H9 (cell line): ENCODE measurements around the gene FATE1. TPM values are rescaled to one million over a fixed set of nuclear protein-coding genes. Genes with fewer than 3 reads are reported as not detected.

Source experiments
- DNase-seq: peaks from one replicate; pipeline ENCODE4 v3.0.0-alpha.2; 2017
- H2AFZ ChIP-seq: one replicate; pipeline ENCODE4 v1.6.1; 2013; ENCODE audit warnings: mild to moderate bottlenecking, low read length, control low read depth, moderate library complexity
- H2AK5ac ChIP-seq: 2 replicates; pipeline ENCODE4 v1.6.1; 2013; ENCODE audit warnings: low read length, control low read depth, mixed read lengths; ENCODE audit not compliant: insufficient read length
- H2BK120ac ChIP-seq: one replicate; pipeline ENCODE4 v1.6.1; 2013; ENCODE audit warnings: low read depth, mild to moderate bottlenecking, low read length, control low read depth, inconsistent platforms; ENCODE audit not compliant: poor library complexity, severe bottlenecking
- H2BK12ac ChIP-seq: 2 replicates; pipeline ENCODE4 v1.6.1; 2013; ENCODE audit warnings: low read length, control low read depth, mixed read lengths, low read depth; ENCODE audit not compliant: insufficient read length
- H2BK15ac ChIP-seq: 2 replicates; pipeline ENCODE4 v1.6.1; 2013; ENCODE audit warnings: low read depth, low read length, control low read depth
- H2BK20ac ChIP-seq: one replicate; pipeline ENCODE4 v1.6.1; 2013; ENCODE audit warnings: low read depth, mild to moderate bottlenecking, low read length, control low read depth, inconsistent platforms; ENCODE audit not compliant: poor library complexity, severe bottlenecking
- H2BK5ac ChIP-seq: 2 replicates; pipeline ENCODE4 v1.6.1; 2013; ENCODE audit warnings: low read length, control low read depth, mixed read lengths; ENCODE audit not compliant: insufficient read length
- H3K14ac ChIP-seq: 2 replicates; pipeline ENCODE4 v1.6.1; 2013; ENCODE audit warnings: low read length, control low read depth; ENCODE audit not compliant: insufficient read depth
- H3K18ac ChIP-seq: 2 replicates; pipeline ENCODE4 v1.6.1; 2013; ENCODE audit warnings: low read depth, mild to moderate bottlenecking, mixed read lengths, low read length, control low read depth; ENCODE audit not compliant: insufficient read length
- H3K23ac ChIP-seq: 2 replicates; pipeline ENCODE4 v1.6.1; 2013; ENCODE audit warnings: low read length, control low read depth, mixed read lengths, low read depth; ENCODE audit not compliant: insufficient read length
- H3K23me2 ChIP-seq: 2 replicates; pipeline ENCODE4 v1.6.1; 2013; ENCODE audit warnings: low read depth, mild to moderate bottlenecking, mixed read lengths, low read length, control low read depth; ENCODE audit not compliant: insufficient read length, poor library complexity, severe bottlenecking
- H3K27ac ChIP-seq: 2 replicates; pipeline ENCODE4 v1.5.1; 2013; ENCODE audit warnings: low read length, control low read depth, mixed read lengths, low read depth; ENCODE audit not compliant: insufficient read length
- H3K27me3 ChIP-seq: 2 replicates; pipeline ENCODE4 v1.6.1; 2013; ENCODE audit warnings: low read length, control low read depth, inconsistent platforms; ENCODE audit not compliant: insufficient read depth
- H3K4ac ChIP-seq: 2 replicates; pipeline ENCODE4 v1.6.1; 2013; ENCODE audit warnings: low read depth, mild to moderate bottlenecking, control low read depth, inconsistent platforms, low read length, moderate library complexity
- H3K4me1 ChIP-seq: 2 replicates; pipeline ENCODE4 v1.6.1; 2013; ENCODE audit warnings: low read length, control low read depth, inconsistent platforms; ENCODE audit not compliant: insufficient read depth
- H3K4me2 ChIP-seq: 2 replicates; pipeline ENCODE4 v1.6.1; 2013; ENCODE audit warnings: low read length, control low read depth, mixed read lengths; ENCODE audit not compliant: insufficient read length, insufficient read depth
- H3K56ac ChIP-seq: 2 replicates; pipeline ENCODE4 v1.6.1; 2013; ENCODE audit warnings: low read depth, mild to moderate bottlenecking, mixed read lengths, low read length, control low read depth; ENCODE audit not compliant: insufficient read length
- H3K79me1 ChIP-seq: 2 replicates; pipeline ENCODE4 v1.6.1; 2013; ENCODE audit warnings: low read depth, mild to moderate bottlenecking, moderate library complexity, low read length, control low read depth, inconsistent platforms; ENCODE audit not compliant: insufficient read depth, poor library complexity, severe bottlenecking
- H3K79me2 ChIP-seq: 2 replicates; pipeline ENCODE4 v1.6.1; 2013; ENCODE audit warnings: low read length, control low read depth, inconsistent platforms; ENCODE audit not compliant: insufficient read depth
- H3K9ac ChIP-seq: 2 replicates; pipeline ENCODE4 v1.6.1; 2013; ENCODE audit warnings: low read length, control low read depth, mixed read lengths; ENCODE audit not compliant: insufficient read length; ENCODE audit errors: extremely low read depth
- H3K9me3 ChIP-seq: one replicate; pipeline ENCODE4 v1.6.1; 2013; ENCODE audit warnings: low read depth, low read length, inconsistent platforms; ENCODE audit not compliant: control insufficient read depth
- H3T11ph ChIP-seq: one replicate; pipeline ENCODE4 v1.6.1; 2013; ENCODE audit warnings: mild to moderate bottlenecking, low read length, control low read depth, inconsistent platforms
- H4K20me1 ChIP-seq: one replicate; pipeline ENCODE4 v1.6.1; 2013; ENCODE audit not compliant: control insufficient read depth, insufficient read length, insufficient read depth
- H4K5ac ChIP-seq: 2 replicates; pipeline ENCODE4 v1.6.1; 2013; ENCODE audit warnings: low read depth, mild to moderate bottlenecking, mixed read lengths, low read length, control low read depth; ENCODE audit not compliant: insufficient read length
- H4K8ac ChIP-seq: replicated peaks from 2 replicates; pipeline ENCODE4 v1.6.1; 2013; ENCODE audit warnings: low read length, control low read depth, mixed read lengths, low read depth; ENCODE audit not compliant: insufficient read length
- H4K91ac ChIP-seq: 2 replicates; pipeline ENCODE4 v1.6.1; 2013; ENCODE audit warnings: low read depth, mild to moderate bottlenecking, moderate library complexity, mixed read lengths, low read length, control low read depth; ENCODE audit not compliant: insufficient read length
- H3K27ac Mint-ChIP-seq, 3 experiments: 2 replicates in 2 of 3; 3 replicates in 1 of 3; pipeline ENCODE4 v1.8.0; 2020 to 2021; ENCODE audit warnings: mixed read lengths in 3 of 3, mild to moderate bottlenecking in 1 of 3, moderate library complexity in 1 of 3
- H3K27me3 Mint-ChIP-seq: 2 replicates; pipeline ENCODE4 v1.8.0; 2021; ENCODE audit warnings: low read depth, mild to moderate bottlenecking, moderate library complexity, mixed read lengths
- H3K36me3 Mint-ChIP-seq, 3 experiments: 2 replicates in 2 of 3; 3 replicates in 1 of 3; pipeline ENCODE4 v1.8.0; 2020 to 2021; ENCODE audit warnings: low read depth in 3 of 3, mixed read lengths in 3 of 3; ENCODE audit not compliant: insufficient read depth in 1 of 3
- H3K4me1 Mint-ChIP-seq, 2 experiments: 2 replicates each; pipeline ENCODE4 v1.8.0; 2020; ENCODE audit warnings: mixed read lengths in 2 of 2
- H3K4me3 Mint-ChIP-seq, 2 experiments: 2 replicates in 1 of 2; 3 replicates in 1 of 2; pipeline ENCODE4 v1.8.0; 2020 to 2021; ENCODE audit warnings: mild to moderate bottlenecking in 2 of 2, mixed read lengths in 2 of 2, moderate library complexity in 1 of 2
- H3K9me3 Mint-ChIP-seq, 2 experiments: 2 replicates in 1 of 2; 3 replicates in 1 of 2; pipeline ENCODE4 v1.8.0; 2020; ENCODE audit warnings: mild to moderate bottlenecking in 2 of 2, mixed read lengths in 2 of 2, moderate library complexity in 1 of 2
- WGBS: extraction: QIAGEN DNeasy Blood & Tissue Kit; methylation state at CpG from one replicate; pipeline ENCODE4 v1.1.7; 2013; ENCODE audit warnings: missing lambda C conversion rate, low lambda C conversion rate, mixed read lengths; ENCODE audit not compliant: insufficient read length; ENCODE audit errors: extremely low coverage; 5-methylcytosine and 5-hydroxymethylcytosine counted together
- total RNA-seq: library from RNA; stranded (reverse); gene quantifications from 2 replicates; pipeline ENCODE4 v1.2.1, GENCODE V29; 2021
- TF ChIP-seq, protein P1 (sequence below): fragments of 200-600 bp; sonication (generic); conservative IDR thresholded peaks from 3 replicates; pipeline ENCODE4 v1.8.0; 2021; ENCODE audit warnings: antibody characterized with exemption, mild to moderate bottlenecking

The FATE1 gene
- total RNA-seq, 1 experiment from 2014 or later: not detected

DNA sequence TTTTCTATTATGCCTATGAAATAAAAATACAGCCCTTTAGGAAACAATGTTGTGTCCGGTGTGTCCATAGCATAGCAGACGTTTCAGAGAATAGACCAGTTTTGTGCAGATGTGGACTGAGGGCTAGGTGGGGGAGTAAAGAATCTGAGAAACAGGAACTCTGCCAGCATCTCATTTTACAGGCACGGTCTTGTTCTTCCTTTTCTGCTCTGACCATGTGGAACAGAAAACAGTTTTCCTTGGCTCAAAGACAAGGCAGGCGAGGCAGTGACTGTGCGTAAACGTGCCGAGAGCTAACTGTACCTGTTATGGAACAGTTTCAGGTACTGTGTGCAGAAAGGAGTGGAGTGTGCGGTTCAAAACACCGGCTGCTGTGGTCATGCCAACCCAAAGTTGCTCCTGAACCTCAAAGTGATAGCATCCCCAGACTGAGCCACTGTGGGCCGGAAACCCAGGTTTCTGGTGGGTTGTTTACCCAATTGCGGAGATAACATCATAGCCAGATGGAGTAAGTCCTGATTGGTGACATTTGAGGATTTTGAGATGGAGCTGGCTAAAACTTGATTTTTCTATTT lies 38.9 kb downstream of the FATE1 start:
- no peak overlapping the region for H2BK20ac ChIP-seq
- H3K27me3 ChIP-seq: no peaks in the 10 kb centered on the region
- no peak overlapping the region for H2BK15ac ChIP-seq
- H3K79me1 ChIP-seq: no peaks in the 10 kb centered on the region
- no peak overlapping the region for H3K18ac ChIP-seq
- H2BK120ac ChIP-seq: no peak overlapping the region
- H3K4me1 ChIP-seq: no peaks in the 10 kb centered on the region
- peaks cover 16% of the 10 kb centered on the region for H3K27me3 Mint-ChIP-seq
- no peak overlapping the region for H3K4me2 ChIP-seq
- no peak overlapping the region for H2BK5ac ChIP-seq
- H3K4me1 Mint-ChIP-seq: peaks cover 3 to 5% of the 10 kb centered on the region in 2 experiments; a peak in 2 of 4 replicates
- H3K4me3 Mint-ChIP-seq: no peak overlapping the region
- H3K23me2 ChIP-seq: peaks cover under 1% of the 10 kb centered on the region
- no peak overlapping the region for H3K9ac ChIP-seq
- peaks cover 49% of the 10 kb centered on the region for H3K9me3 ChIP-seq
- no peak overlapping the region for H2AK5ac ChIP-seq
- no peak overlapping the region for H2AFZ ChIP-seq
- H4K20me1 ChIP-seq: no peaks in the 10 kb centered on the region
- H3K9me3 Mint-ChIP-seq: peaks cover 68 to 78% of the 10 kb centered on the region in 2 experiments
- no peak overlapping the region for H4K91ac ChIP-seq
- no CpG with 5 or more reads among the region's 11 CpGs for WGBS
- H3K14ac ChIP-seq: no peak overlapping the region
- H4K8ac ChIP-seq: no peak overlapping the region
- no peak overlapping the region for H3K27ac Mint-ChIP-seq
- no peak for DNase-seq
- H3K27ac ChIP-seq: no peak overlapping the region
- H3K56ac ChIP-seq: no peak overlapping the region
- no peak overlapping the region for H4K5ac ChIP-seq
- H2BK12ac ChIP-seq: no peak overlapping the region
- H3K23ac ChIP-seq: no peak overlapping the region
- TF ChIP-seq, protein P1, sequence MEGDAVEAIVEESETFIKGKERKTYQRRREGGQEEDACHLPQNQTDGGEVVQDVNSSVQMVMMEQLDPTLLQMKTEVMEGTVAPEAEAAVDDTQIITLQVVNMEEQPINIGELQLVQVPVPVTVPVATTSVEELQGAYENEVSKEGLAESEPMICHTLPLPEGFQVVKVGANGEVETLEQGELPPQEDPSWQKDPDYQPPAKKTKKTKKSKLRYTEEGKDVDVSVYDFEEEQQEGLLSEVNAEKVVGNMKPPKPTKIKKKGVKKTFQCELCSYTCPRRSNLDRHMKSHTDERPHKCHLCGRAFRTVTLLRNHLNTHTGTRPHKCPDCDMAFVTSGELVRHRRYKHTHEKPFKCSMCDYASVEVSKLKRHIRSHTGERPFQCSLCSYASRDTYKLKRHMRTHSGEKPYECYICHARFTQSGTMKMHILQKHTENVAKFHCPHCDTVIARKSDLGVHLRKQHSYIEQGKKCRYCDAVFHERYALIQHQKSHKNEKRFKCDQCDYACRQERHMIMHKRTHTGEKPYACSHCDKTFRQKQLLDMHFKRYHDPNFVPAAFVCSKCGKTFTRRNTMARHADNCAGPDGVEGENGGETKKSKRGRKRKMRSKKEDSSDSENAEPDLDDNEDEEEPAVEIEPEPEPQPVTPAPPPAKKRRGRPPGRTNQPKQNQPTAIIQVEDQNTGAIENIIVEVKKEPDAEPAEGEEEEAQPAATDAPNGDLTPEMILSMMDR: no peak
- H3K4ac ChIP-seq: no peak overlapping the region
- H3T11ph ChIP-seq: no peak overlapping the region
- H3K79me2 ChIP-seq: no peaks in the 10 kb centered on the region
- H3K36me3 Mint-ChIP-seq: peaks cover 0 to 2% (median 2%) of the 10 kb centered on the region in 3 experiments; a peak in 4 of 7 replicates
